Neural cell (in vitro differentiated cells): ENCODE measurements around the gene PRF1. TPM values are rescaled to one million over a fixed set of nuclear protein-coding genes. Genes with fewer than 3 reads are reported as not detected.

ENCODE experiments used
- H2AFZ ChIP-seq: fragments of 200-600, 300-800 bp; sonication (generic), shearing (Covaris generic); 2 replicates; pipeline ENCODE4 v1.6.0; 2014; ENCODE audit warnings: low read depth, mild to moderate bottlenecking, antibody characterized with exemption, low read length, moderate library complexity
- H3F3A ChIP-seq: fragments of 200-600 bp; shearing (Covaris generic); 2 replicates; pipeline ENCODE4 v1.6.1; 2016; ENCODE audit warnings: mild to moderate bottlenecking, moderate library complexity, mixed read lengths, antibody characterized with exemption, low read length; ENCODE audit not compliant: insufficient read depth, poor library complexity, severe bottlenecking
- H3K27ac ChIP-seq: fragments of 200-600, 300-800 bp; sonication (generic), shearing (Covaris generic); 2 replicates; pipeline ENCODE4 v1.5.1; 2014; ENCODE audit warnings: mild to moderate bottlenecking, low read length, moderate library complexity
- H3K27me3 ChIP-seq: fragments of 300-800, 200-600 bp; sonication (generic), shearing (Covaris generic); 2 replicates; pipeline ENCODE4 v1.6.0; 2014; ENCODE audit warnings: mild to moderate bottlenecking, low read depth, low read length, moderate library complexity; ENCODE audit not compliant: insufficient read depth
- H3K36me3 ChIP-seq: fragments of 300-800, 200-600 bp; sonication (generic), shearing (Covaris generic); 2 replicates; pipeline ENCODE4 v1.5.1; 2014; ENCODE audit warnings: mild to moderate bottlenecking, antibody characterized with exemption, low read length, moderate library complexity; ENCODE audit not compliant: insufficient read depth
- H3K4me2 ChIP-seq: fragments of 300-800, 200-600 bp; sonication (generic), shearing (Covaris generic); 2 replicates; pipeline ENCODE4 v1.6.0; 2014; ENCODE audit warnings: mild to moderate bottlenecking, low read length
- H3K4me3 ChIP-seq: fragments of 300-800, 200-600 bp; sonication (generic), shearing (Covaris generic); 2 replicates; pipeline ENCODE4 v1.5.1; 2014; ENCODE audit warnings: mild to moderate bottlenecking, low read length, moderate library complexity
- H3K79me2 ChIP-seq: fragments of 200-600 bp; shearing (Covaris generic); replicated peaks from 2 replicates; pipeline ENCODE4 v1.6.0; 2014; ENCODE audit warnings: mild to moderate bottlenecking, low read length, moderate library complexity; ENCODE audit not compliant: insufficient read depth
- H3K9ac ChIP-seq: fragments of 300-800, 200-600 bp; sonication (generic), shearing (Covaris generic); 2 replicates; pipeline ENCODE4 v1.6.1; 2016; ENCODE audit warnings: mild to moderate bottlenecking, low read length, mixed read lengths
- H3K9me2 ChIP-seq: fragments of 200-600 bp; shearing (Covaris generic); 2 replicates; pipeline ENCODE4 v1.6.1; 2016; ENCODE audit warnings: mild to moderate bottlenecking, low read length, mixed read lengths; ENCODE audit not compliant: insufficient read depth
- H3K9me3 ChIP-seq: fragments of 200-600, 300-800 bp; sonication (generic), shearing (Covaris generic); 2 replicates; pipeline ENCODE4 v1.6.1; 2016; ENCODE audit warnings: mild to moderate bottlenecking, mixed run types, low read length, moderate library complexity, mixed read lengths
- H4K20me1 ChIP-seq: fragments of 200-600 bp; shearing (Covaris generic); 2 replicates; pipeline ENCODE4 v1.6.1; 2016; ENCODE audit warnings: mild to moderate bottlenecking, mixed run types; ENCODE audit not compliant: insufficient read depth
- CTCF ChIP-seq: fragments of 450-650 bp; IDR thresholded peaks from 2 replicates; pipeline ENCODE4 v1.5.1; 2014; ENCODE audit warnings: antibody characterized with exemption, mild to moderate bottlenecking, moderate library complexity; ENCODE audit not compliant: poor library complexity, severe bottlenecking
- EP300 ChIP-seq: fragments of 450-650 bp; conservative IDR thresholded peaks from 2 replicates; pipeline ENCODE4 v1.6.1; 2014; ENCODE audit warnings: antibody characterized with exemption, mild to moderate bottlenecking, moderate library complexity; ENCODE audit not compliant: poor library complexity, severe bottlenecking
- EZH2 ChIP-seq: fragments of 200-600, 300-800 bp; shearing (Covaris generic), sonication (generic); IDR thresholded peaks from 2 replicates; pipeline ENCODE4 v1.6.1; 2014; ENCODE audit warnings: antibody characterized with exemption, low read length, borderline replicate concordance, mild to moderate bottlenecking; ENCODE audit not compliant: insufficient read depth, poor library complexity, severe bottlenecking
- MXI1 ChIP-seq: fragments of 450-650 bp; conservative IDR thresholded peaks from 2 replicates; pipeline ENCODE4 v1.6.1; 2014; ENCODE audit warnings: antibody characterized with exemption, mild to moderate bottlenecking; ENCODE audit not compliant: poor library complexity, severe bottlenecking
- POLR2AphosphoS5 ChIP-seq: IDR thresholded peaks from 2 replicates; pipeline ENCODE4 v1.6.1; 2012
- RAD21 ChIP-seq: fragments of 450-650 bp; conservative IDR thresholded peaks from 2 replicates; pipeline ENCODE4 v1.6.1; 2014; ENCODE audit warnings: antibody characterized with exemption, mild to moderate bottlenecking, moderate library complexity
- REST ChIP-seq: IDR thresholded peaks from 2 replicates; pipeline ENCODE4 v1.6.1; 2012; ENCODE audit warnings: borderline replicate concordance
- SMC3 ChIP-seq: fragments of 450-650 bp; conservative IDR thresholded peaks from 2 replicates; pipeline ENCODE4 v1.6.1; 2014; ENCODE audit warnings: antibody characterized with exemption, mild to moderate bottlenecking, moderate library complexity; ENCODE audit not compliant: poor library complexity
- TAF1 ChIP-seq: IDR thresholded peaks from 2 replicates; pipeline ENCODE4 v1.6.1; 2012; ENCODE audit warnings: low read depth
- polyA plus RNA-seq: library from polyadenylated mRNA; depleted of rRNA; stranded (reverse); fragments of >200 nt; gene quantifications from 2 replicates; pipeline ENCODE4 v1.2.3, GENCODE V29; 2014

PRF1 gene
- polyA plus RNA-seq, 1 donor from 2014 or later, result not detected

GRCh38 chr10:70649526-70649925 is 47.0 kb upstream of the PRF1 start:
- peaks cover 4% of the 10 kb centered on the region for H3K9me3 ChIP-seq
- H3K36me3 ChIP-seq, result no peaks in the 10 kb centered on the region
- no peaks in the 10 kb centered on the region for H3K27me3 ChIP-seq
- H3K4me2 ChIP-seq, result no peak overlapping the region
- no peak overlapping the region for H3K4me3 ChIP-seq
- no peaks in the 10 kb centered on the region for H3F3A ChIP-seq
- H3K79me2 ChIP-seq, result no peaks in the 10 kb centered on the region
- H3K9me2 ChIP-seq, result no peaks in the 10 kb centered on the region
- no peak overlapping the region for H2AFZ ChIP-seq
- H3K9ac ChIP-seq, result no peak overlapping the region
- no peaks in the 10 kb centered on the region for H4K20me1 ChIP-seq
- TF ChIP-seq EP300 (no peak), RAD21 (no peak), REST (no peak), SMC3 (no peak), CTCF (no peak), POLR2AphosphoS5 (no peak), EZH2 (no peak), MXI1 (no peak), TAF1 (no peak)
- no peak overlapping the region for H3K27ac ChIP-seq

- H3K9me3 ChIP-seq, result peaks cover 4% of the 10 kb centered on the region
- H3K27ac ChIP-seq, result no peak overlapping the region
- H3F3A ChIP-seq, result no peaks in the 10 kb centered on the region
- H3K79me2 ChIP-seq, result no peaks in the 10 kb centered on the region
- no peak overlapping the region for H3K9ac ChIP-seq
- H4K20me1 ChIP-seq, result no peaks in the 10 kb centered on the region
- H3K4me2 ChIP-seq, result no peak overlapping the region
- no peak for TF ChIP-seq MXI1
- TF ChIP-seq TAF1, result no peak
- no peak for TF ChIP-seq RAD21
- no peak for TF ChIP-seq REST
- no peak for TF ChIP-seq EP300
- no peak overlapping the region for H2AFZ ChIP-seq
- no peaks in the 10 kb centered on the region for H3K9me2 ChIP-seq
- no peak overlapping the region for H3K4me3 ChIP-seq
- H3K27me3 ChIP-seq, result no peaks in the 10 kb centered on the region
- no peaks in the 10 kb centered on the region for H3K36me3 ChIP-seq
Measured at GRCh38 chr10:70648427-70648826, 45.9 kb upstream of the PRF1 start.
